SK-N-SH (cell line): ENCODE results near the gene CHST15. TPM values are rescaled to one million over a fixed set of nuclear protein-coding genes. Genes with fewer than 3 reads are reported as not detected.

Source experiments
- CTCF ChIA-PET: fragments of 300-600, 350-600 bp; formaldehyde crosslinking; extraction: SDS; loops from one replicate; lab custom pipeline; 2021; lab: Yijun Ruan, JAX
- POLR2A ChIA-PET: fragments of 350-600 bp; sonication (Branson Sonifier 250); formaldehyde crosslinking; extraction: SDS; loops from one replicate; lab custom pipeline; 2020; ENCODE audit warnings: antibody characterized with exemption, inconsistent platforms; lab: Yijun Ruan, JAX
- DNase-seq: peaks from one replicate; pipeline ENCODE4 v3.0.0; 2012
- H2AFZ ChIP-seq: fragments of 200-600 bp; sonication (generic); 2 replicates; pipeline ENCODE4 v1.8.1; 2016; ENCODE audit warnings: antibody characterized with exemption, mild to moderate bottlenecking, low read depth
- H3F3A ChIP-seq: fragments of 200-600 bp; sonication (generic); replicated peaks from 2 replicates; pipeline ENCODE3; 2016; ENCODE audit warnings: antibody characterized with exemption, mild to moderate bottlenecking; ENCODE audit not compliant: insufficient read depth
- H3K27ac ChIP-seq, 2 experiments: fragments of 200-500 bp in 1 of 2; fragments of 200-600 bp in 1 of 2; sonication (Bioruptor generic) in 1 of 2; sonication (generic), shearing (Covaris generic) in 1 of 2; 2 replicates each; pipeline versions ENCODE4 v1.5.1 to v1.6.1; 2014 to 2016; ENCODE audit warnings: low read depth in 2 of 2, inconsistent platforms in 1 of 2, low read length in 1 of 2, mild to moderate bottlenecking in 1 of 2, mixed read lengths in 1 of 2
- H3K27me3 ChIP-seq: fragments of 200-600 bp; sonication (generic), shearing (Covaris generic); 2 replicates; pipeline ENCODE4 v1.6.1; 2016; ENCODE audit warnings: mixed run types; ENCODE audit not compliant: insufficient read depth
- H3K36me3 ChIP-seq, 2 experiments: fragments of 200-500 bp in 1 of 2; fragments of 200-600 bp in 1 of 2; sonication (Bioruptor generic) in 1 of 2; sonication (generic) in 1 of 2; replicated peaks in 1 of 2; 2 replicates each; pipeline versions ENCODE3 to v1.5.1; 2014 to 2016; ENCODE audit warnings: low read length in 1 of 2, mild to moderate bottlenecking in 1 of 2; ENCODE audit not compliant: insufficient read depth in 2 of 2, control insufficient read depth in 1 of 2
- H3K4me1 ChIP-seq, 2 experiments: fragments of 200-500 bp in 1 of 2; fragments of 200-600 bp in 1 of 2; sonication (Bioruptor generic) in 1 of 2; sonication (generic), shearing (Covaris generic) in 1 of 2; 2 replicates each; pipeline versions ENCODE4 v1.5.1 to v1.6.1; 2014 to 2016; ENCODE audit warnings: low read depth in 1 of 2, low read length in 1 of 2, mixed run types in 1 of 2; ENCODE audit not compliant: insufficient read depth in 2 of 2, control insufficient read depth in 1 of 2
- H3K4me2 ChIP-seq: fragments of 200-600 bp; sonication (generic), shearing (Covaris generic); 2 replicates; pipeline ENCODE4 v1.6.1; 2017; ENCODE audit warnings: mixed run types
- H3K4me3 ChIP-seq, 2 experiments: fragments of 200-500 bp in 1 of 2; fragments of 200-600 bp in 1 of 2; sonication (Bioruptor generic) in 1 of 2; sonication (generic), shearing (Covaris generic) in 1 of 2; 2 replicates each; pipeline versions ENCODE4 v1.5.1 to v1.8.1; 2014 to 2016; ENCODE audit warnings: low read depth in 2 of 2, inconsistent platforms in 1 of 2, low read length in 1 of 2, mild to moderate bottlenecking in 1 of 2, mixed read lengths in 1 of 2, moderate library complexity in 1 of 2
- H3K79me2 ChIP-seq: fragments of 200-600 bp; sonication (generic); 2 replicates; pipeline ENCODE4 v1.8.1; 2017; ENCODE audit warnings: mild to moderate bottlenecking; ENCODE audit not compliant: insufficient read depth
- H3K9ac ChIP-seq: fragments of 200-600 bp; sonication (generic); 2 replicates; pipeline ENCODE4 v1.6.1; 2017; ENCODE audit warnings: mixed run types
- H3K9me2 ChIP-seq: fragments of 200-600 bp; sonication (generic); 2 replicates; pipeline ENCODE4 v1.6.1; 2017; ENCODE audit warnings: mixed run types
- H3K9me3 ChIP-seq: fragments of 200-600 bp; sonication (generic); 2 replicates; pipeline ENCODE4 v1.6.1; 2017; ENCODE audit warnings: mixed run types, mild to moderate bottlenecking, moderate library complexity
- H4K20me1 ChIP-seq: fragments of 200-600 bp; sonication (generic); 2 replicates; pipeline ENCODE4 v1.6.1; 2017; ENCODE audit warnings: mild to moderate bottlenecking, mixed run types; ENCODE audit not compliant: insufficient read depth
- CHD2 ChIP-seq: fragments of 150-350 bp; IDR thresholded peaks from 2 replicates; pipeline ENCODE4 v1.6.1; 2018; ENCODE audit warnings: low read length; ENCODE audit not compliant: partially characterized antibody
- ELF1 ChIP-seq: IDR thresholded peaks from 2 replicates; pipeline ENCODE4 v1.4.0; 2012
- EP300 ChIP-seq, 2 experiments: IDR thresholded peaks; 2 replicates each; pipeline versions ENCODE4 v1.4.0 to v1.6.1; 2012; ENCODE audit warnings: borderline replicate concordance in 1 of 2, low read depth in 1 of 2, low read length in 1 of 2
- FOSL2 ChIP-seq: IDR thresholded peaks from 2 replicates; pipeline ENCODE4 v1.4.0; 2012; ENCODE audit warnings: low read depth, mild to moderate bottlenecking, moderate library complexity, borderline replicate concordance
- FOXJ3 ChIP-seq: sonication (generic); formaldehyde crosslinking; IDR thresholded peaks from 2 replicates; pipeline ENCODE4 v1.5.1; 2020; ENCODE audit warnings: mild to moderate bottlenecking, missing genetic modification reagents
- FOXM1 ChIP-seq: IDR thresholded peaks from 2 replicates; pipeline ENCODE4 v1.4.0; 2012; ENCODE audit warnings: low read depth, mild to moderate bottlenecking
- GABPA ChIP-seq: IDR thresholded peaks from 2 replicates; pipeline ENCODE4 v1.4.0; 2012; ENCODE audit warnings: low read depth, mild to moderate bottlenecking
- GATA2 ChIP-seq: sonication (generic); formaldehyde crosslinking; IDR thresholded peaks from 2 replicates; pipeline ENCODE4 v1.5.0; 2020; ENCODE audit warnings: mild to moderate bottlenecking, missing genetic modification reagents
- NFIC ChIP-seq: IDR thresholded peaks from 2 replicates; pipeline ENCODE4 v1.4.0; 2012; ENCODE audit warnings: borderline replicate concordance
- NRF1 ChIP-seq: IDR thresholded peaks from 2 replicates; pipeline ENCODE4 v1.6.1; 2012; ENCODE audit warnings: low read depth, mild to moderate bottlenecking, low read length
- POLR2AphosphoS5 ChIP-seq: IDR thresholded peaks from 2 replicates; pipeline ENCODE4 v1.6.1; 2012; ENCODE audit warnings: low read depth, low read length
- RAD21 ChIP-seq: IDR thresholded peaks from 2 replicates; pipeline ENCODE4 v1.6.1; 2012; ENCODE audit warnings: mild to moderate bottlenecking, low read length
- RCOR1 ChIP-seq: fragments of 150-350 bp; IDR thresholded peaks from 2 replicates; pipeline ENCODE4 v1.6.1; 2017; ENCODE audit warnings: antibody characterized with exemption, low read length
- RFX5 ChIP-seq: IDR thresholded peaks from 2 replicates; pipeline ENCODE4 v1.6.1; 2012; ENCODE audit warnings: mild to moderate bottlenecking, improper control_type of control experiment, low read length
- RXRA ChIP-seq: IDR thresholded peaks from 2 replicates; pipeline ENCODE4 v1.4.0; 2012; ENCODE audit warnings: low read depth, mild to moderate bottlenecking, borderline replicate concordance
- SMC3 ChIP-seq: IDR thresholded peaks from 2 replicates; pipeline ENCODE4 v1.6.1; 2012; ENCODE audit warnings: low read depth, low read length, improper control_type of control experiment
- TCF12 ChIP-seq: IDR thresholded peaks from 2 replicates; pipeline ENCODE4 v1.4.0; 2012
- TEAD4 ChIP-seq: IDR thresholded peaks from 2 replicates; pipeline ENCODE4 v1.4.0; 2012; ENCODE audit warnings: mild to moderate bottlenecking, borderline replicate concordance; ENCODE audit not compliant: insufficient read depth
- YY1 ChIP-seq: IDR thresholded peaks from 2 replicates; pipeline ENCODE4 v1.4.0; 2012; ENCODE audit warnings: low read depth, mild to moderate bottlenecking
- WGBS: methylation state at CpG from one replicate; pipeline ENCODE4 v1.1.6; 2017; ENCODE audit warnings: low lambda C conversion rate; 5-methylcytosine and 5-hydroxymethylcytosine counted together
- polyA plus RNA-seq, 3 experiments: library from polyadenylated mRNA; depleted of rRNA; stranded (reverse); fragments of >200 nt; gene quantifications; 2 replicates each; pipeline ENCODE4 v1.2.3, GENCODE V29; 2012
- TF ChIP-seq, protein P1 (sequence below): IDR thresholded peaks from 2 replicates; pipeline ENCODE4 v1.4.0; 2012; ENCODE audit warnings: low read depth, borderline replicate concordance
- TF ChIP-seq, protein P2 (sequence below): fragments of 200-600 bp; sonication (generic); IDR thresholded peaks from 2 replicates; pipeline ENCODE4 v1.6.1; 2017; ENCODE audit warnings: antibody characterized with exemption, mild to moderate bottlenecking, moderate library complexity
- TF ChIP-seq, protein P3 (sequence below): IDR thresholded peaks from 2 replicates; pipeline ENCODE4; 2012

The CHST15 gene
- polyA plus RNA-seq, 1 of the 3 experiments (the other 2 are of a cell fraction): 0.02 TPM

DNA sequence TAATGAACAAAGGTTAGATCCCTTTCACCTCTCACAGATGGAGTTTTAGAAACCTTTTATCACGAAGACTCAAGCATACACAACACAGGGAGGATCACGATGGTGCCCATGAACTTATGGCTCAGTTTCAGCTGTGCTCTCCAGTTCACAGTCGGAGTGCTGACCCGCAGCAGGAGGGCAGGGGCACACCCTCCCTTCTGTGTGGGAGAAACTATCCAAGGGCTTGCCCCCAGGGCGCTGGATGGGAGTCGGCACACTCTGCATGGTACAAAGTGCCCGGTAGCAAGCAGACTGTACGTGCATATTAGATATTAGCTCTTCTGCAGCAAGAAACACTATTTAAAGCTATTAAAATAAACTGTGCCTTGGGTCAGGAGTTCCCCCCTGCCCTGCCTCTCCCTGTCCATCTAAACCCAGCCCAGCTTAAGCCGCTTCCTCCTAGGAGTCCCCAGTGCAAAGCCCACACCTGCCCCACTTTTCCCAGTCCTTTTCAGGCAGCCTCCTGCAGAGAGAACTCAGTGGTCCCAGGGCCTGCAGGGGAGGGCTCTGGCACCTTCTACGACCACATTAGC is 76.5 kb downstream of the CHST15 start:
- Histone ChIP-seq H3K9ac (no peak overlapping the region), H3K27ac (no peak overlapping the region), H3K4me3 (no peak overlapping the region), H3K9me2 (no peaks in the 10 kb centered on the region), H3K79me2 (no peaks in the 10 kb centered on the region), H3K4me2 (no peak overlapping the region), H3K4me1 (no peaks in the 10 kb centered on the region), H3F3A (no peaks in the 10 kb centered on the region), H3K36me3 (no peaks in the 10 kb centered on the region), H2AFZ (no peak overlapping the region), H4K20me1 (no peaks in the 10 kb centered on the region)
- 52% methylated on average over 10 of the region's 10 CpGs for WGBS
- TF ChIP-seq GATA2 (CRISPR knock-in tag) (no peak), ELF1 (no peak), FOXM1 (no peak), TEAD4 (no peak), NFIC (no peak), CHD2 (no peak), FOSL2 (no peak), RXRA (no peak), RFX5 (no peak), YY1 (no peak), SMC3 (no peak), RCOR1 (no peak)
- TF ChIP-seq, protein P1, sequence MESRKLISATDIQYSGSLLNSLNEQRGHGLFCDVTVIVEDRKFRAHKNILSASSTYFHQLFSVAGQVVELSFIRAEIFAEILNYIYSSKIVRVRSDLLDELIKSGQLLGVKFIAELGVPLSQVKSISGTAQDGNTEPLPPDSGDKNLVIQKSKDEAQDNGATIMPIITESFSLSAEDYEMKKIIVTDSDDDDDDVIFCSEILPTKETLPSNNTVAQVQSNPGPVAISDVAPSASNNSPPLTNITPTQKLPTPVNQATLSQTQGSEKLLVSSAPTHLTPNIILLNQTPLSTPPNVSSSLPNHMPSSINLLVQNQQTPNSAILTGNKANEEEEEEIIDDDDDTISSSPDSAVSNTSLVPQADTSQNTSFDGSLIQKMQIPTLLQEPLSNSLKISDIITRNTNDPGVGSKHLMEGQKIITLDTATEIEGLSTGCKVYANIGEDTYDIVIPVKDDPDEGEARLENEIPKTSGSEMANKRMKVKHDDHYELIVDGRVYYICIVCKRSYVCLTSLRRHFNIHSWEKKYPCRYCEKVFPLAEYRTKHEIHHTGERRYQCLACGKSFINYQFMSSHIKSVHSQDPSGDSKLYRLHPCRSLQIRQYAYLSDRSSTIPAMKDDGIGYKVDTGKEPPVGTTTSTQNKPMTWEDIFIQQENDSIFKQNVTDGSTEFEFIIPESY: no peak
- TF ChIP-seq, all 33 proteins: peak for 0
- ChIA-PET CTCF (interaction anchor here (0.6 to 3.7 kb wide), 5 partner anchors 21 to 373 kb away, joined by 3 to 17 read pairs (median 5); no protein-coding TSS in a partner anchor), POLR2A (no interaction called here)
- Histone ChIP-seq H3K9me3 (no peaks in the 10 kb centered on the region), H3K27me3 (no peaks in the 10 kb centered on the region)
- no peak for DNase-seq

DNA sequence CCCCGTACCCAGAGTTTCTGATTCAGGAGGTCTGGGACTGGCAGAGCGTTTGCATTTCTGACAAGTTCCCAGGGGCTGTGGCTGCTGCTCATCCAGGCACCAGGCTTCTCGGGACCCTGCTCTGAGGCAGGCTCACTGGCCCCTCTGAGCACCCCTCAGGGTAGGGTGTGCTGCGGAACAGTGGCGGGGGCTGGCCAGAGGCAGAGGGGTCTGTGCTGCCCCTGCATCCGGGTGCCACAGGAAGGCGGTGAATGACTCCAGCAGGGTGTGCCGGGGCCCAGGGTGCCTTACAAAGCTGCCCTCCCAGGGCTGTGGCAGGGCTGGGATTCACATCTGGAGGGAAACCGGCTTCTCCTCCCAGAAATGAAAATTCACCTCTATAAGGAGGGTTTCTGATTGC is 77.4 kb downstream of the CHST15 start:
- Histone ChIP-seq H3K79me2 (no peaks in the 10 kb centered on the region), H3K4me1 (no peaks in the 10 kb centered on the region), H3K9me2 (no peaks in the 10 kb centered on the region), H3K9me3 (no peaks in the 10 kb centered on the region), H3K36me3 (no peaks in the 10 kb centered on the region), H2AFZ (no peak overlapping the region), H3K4me2 (no peak overlapping the region), H3F3A (no peaks in the 10 kb centered on the region), H3K9ac (no peak overlapping the region), H3K4me3 (no peak overlapping the region), H3K27ac (no peak overlapping the region), H3K27me3 (no peaks in the 10 kb centered on the region), H4K20me1 (no peaks in the 10 kb centered on the region)
- WGBS: no CpG with 5 or more reads among the region's 9 CpGs
- POLR2A ChIA-PET: no interaction called here
- CTCF ChIA-PET: interaction anchor here (1.5 to 3.7 kb wide), 3 partner anchors 11 to 36 kb away, joined by 4 to 17 read pairs (median 6); no protein-coding TSS in a partner anchor
- DNase-seq: no peak
- TF ChIP-seq, protein P2, sequence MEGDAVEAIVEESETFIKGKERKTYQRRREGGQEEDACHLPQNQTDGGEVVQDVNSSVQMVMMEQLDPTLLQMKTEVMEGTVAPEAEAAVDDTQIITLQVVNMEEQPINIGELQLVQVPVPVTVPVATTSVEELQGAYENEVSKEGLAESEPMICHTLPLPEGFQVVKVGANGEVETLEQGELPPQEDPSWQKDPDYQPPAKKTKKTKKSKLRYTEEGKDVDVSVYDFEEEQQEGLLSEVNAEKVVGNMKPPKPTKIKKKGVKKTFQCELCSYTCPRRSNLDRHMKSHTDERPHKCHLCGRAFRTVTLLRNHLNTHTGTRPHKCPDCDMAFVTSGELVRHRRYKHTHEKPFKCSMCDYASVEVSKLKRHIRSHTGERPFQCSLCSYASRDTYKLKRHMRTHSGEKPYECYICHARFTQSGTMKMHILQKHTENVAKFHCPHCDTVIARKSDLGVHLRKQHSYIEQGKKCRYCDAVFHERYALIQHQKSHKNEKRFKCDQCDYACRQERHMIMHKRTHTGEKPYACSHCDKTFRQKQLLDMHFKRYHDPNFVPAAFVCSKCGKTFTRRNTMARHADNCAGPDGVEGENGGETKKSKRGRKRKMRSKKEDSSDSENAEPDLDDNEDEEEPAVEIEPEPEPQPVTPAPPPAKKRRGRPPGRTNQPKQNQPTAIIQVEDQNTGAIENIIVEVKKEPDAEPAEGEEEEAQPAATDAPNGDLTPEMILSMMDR: no peak
- TF ChIP-seq, protein P1: no peak
- TF ChIP-seq TCF12 (no peak), RCOR1 (no peak), GATA2 (CRISPR knock-in tag) (no peak), SMC3 (no peak), FOXJ3 (CRISPR knock-in tag) (no peak), NRF1 (no peak), NFIC (no peak), RAD21 (no peak), POLR2AphosphoS5 (no peak), EP300 (IDR thresholded peaks at IDR 0.05; ENCODE audit: borderline replicate concordance in 1 of 2, low read depth in 1 of 2, low read length in 1 of 2) (no peak), GABPA (no peak)
- TF ChIP-seq, protein P3, sequence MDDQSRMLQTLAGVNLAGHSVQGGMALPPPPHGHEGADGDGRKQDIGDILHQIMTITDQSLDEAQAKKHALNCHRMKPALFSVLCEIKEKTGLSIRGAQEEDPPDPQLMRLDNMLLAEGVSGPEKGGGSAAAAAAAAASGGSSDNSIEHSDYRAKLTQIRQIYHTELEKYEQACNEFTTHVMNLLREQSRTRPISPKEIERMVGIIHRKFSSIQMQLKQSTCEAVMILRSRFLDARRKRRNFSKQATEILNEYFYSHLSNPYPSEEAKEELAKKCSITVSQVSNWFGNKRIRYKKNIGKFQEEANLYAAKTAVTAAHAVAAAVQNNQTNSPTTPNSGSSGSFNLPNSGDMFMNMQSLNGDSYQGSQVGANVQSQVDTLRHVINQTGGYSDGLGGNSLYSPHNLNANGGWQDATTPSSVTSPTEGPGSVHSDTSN: no peak
